GM06990 (cell line): ENCODE results near the gene SFT2D2.

Experiments used
- DNase-seq: peaks from one replicate; pipeline ENCODE4 v3.0.0-alpha.2; 2011; ENCODE audit not compliant: insufficient read length; ENCODE audit errors: extremely low read depth
- H3K27me3 ChIP-seq: replicated peaks from 2 replicates; pipeline ENCODE4 v1.6.0; 2011; ENCODE audit warnings: low read length; ENCODE audit not compliant: control insufficient read depth, insufficient read depth
- H3K36me3 ChIP-seq: 2 replicates; pipeline ENCODE4 v1.5.1; 2011; ENCODE audit warnings: low read length; ENCODE audit not compliant: control insufficient read depth, insufficient read depth
- H3K4me3 ChIP-seq: replicated peaks from 2 replicates; pipeline ENCODE4 v1.5.1; 2011; ENCODE audit warnings: low read depth, mild to moderate bottlenecking, control low read depth, low read length
- CTCF ChIP-seq: IDR thresholded peaks from 2 replicates; pipeline ENCODE4 v1.5.1; 2011; ENCODE audit warnings: low read length, control low read depth, mild to moderate bottlenecking, inconsistent platforms; ENCODE audit not compliant: insufficient read depth, poor library complexity, severe bottlenecking

Gene SFT2D2

GRCh38 chr1:168261390-168261789 is 35.6 kb downstream of the SFT2D2 start:
- Histone ChIP-seq H3K27me3 (no peaks in the 10 kb centered on the region), H3K4me3 (no peak overlapping the region), H3K36me3 (no peaks in the 10 kb centered on the region; the same call in 1 of the 2 replicates)
- no peak for TF ChIP-seq CTCF
- no peak for DNase-seq

GRCh38 chr1:168263130-168263529 is 37.3 kb downstream of the SFT2D2 start:
- Histone ChIP-seq H3K27me3 (no peaks in the 10 kb centered on the region), H3K4me3 (no peak overlapping the region), H3K36me3 (no peaks in the 10 kb centered on the region; the same call in 1 of the 2 replicates)
- no peak for DNase-seq
- no peak for TF ChIP-seq CTCF

- Histone ChIP-seq H3K4me3 (no peak overlapping the region), H3K27me3 (no peaks in the 10 kb centered on the region), H3K36me3 (no peaks in the 10 kb centered on the region; the same call in 1 of the 2 replicates)
- TF ChIP-seq CTCF = no peak
- DNase-seq = no peak
These were observed 38.5 kb downstream of the SFT2D2 start for GRCh38 chr1:168264296-168264695.

- Histone ChIP-seq H3K4me3 (no peak overlapping the region), H3K27me3 (no peaks in the 10 kb centered on the region), H3K36me3 (no peaks in the 10 kb centered on the region; the same call in 1 of the 2 replicates)
- no peak for DNase-seq
- TF ChIP-seq CTCF = no peak
These were observed 39.8 kb downstream of the SFT2D2 start for GRCh38 chr1:168265596-168265995.

- Histone ChIP-seq H3K27me3 (no peaks in the 10 kb centered on the region), H3K36me3 (no peaks in the 10 kb centered on the region; the same call in 1 of the 2 replicates), H3K4me3 (no peak overlapping the region)
- no peak for DNase-seq
- no peak for TF ChIP-seq CTCF
These were observed 40.9 kb downstream of the SFT2D2 start for GRCh38 chr1:168266644-168267186.

GRCh38 chr1:168271636-168272035 is 45.8 kb downstream of the SFT2D2 start:
- H3K36me3 ChIP-seq = no peaks in the 10 kb centered on the region
- no peak for TF ChIP-seq CTCF
- DNase-seq = no peak
- H3K4me3 ChIP-seq = no peak overlapping the region
- H3K27me3 ChIP-seq = no peaks in the 10 kb centered on the region
